ENCODE data around the gene OLFM1.

The OLFM1 gene

DNA sequence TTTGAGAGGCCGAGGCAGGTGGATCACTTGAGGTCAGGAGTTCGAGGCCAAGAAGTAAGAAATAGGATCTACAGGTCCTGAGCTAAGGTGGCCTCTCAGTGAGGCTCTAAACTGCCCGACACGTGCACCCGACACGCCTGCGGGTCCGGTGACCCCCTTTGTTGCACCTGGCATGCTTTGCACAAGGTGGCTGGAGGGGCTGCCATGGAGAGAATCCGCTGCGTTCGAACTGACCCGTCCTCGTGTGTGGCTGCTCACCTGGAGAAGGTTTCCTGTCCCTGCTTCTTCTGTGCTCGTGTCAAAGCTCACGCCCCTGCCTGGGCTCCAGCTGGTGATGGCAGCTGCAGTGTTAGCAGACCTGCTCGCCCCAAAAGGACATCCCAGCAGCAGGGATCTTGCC lies 5.7 kb upstream of the OLFM1 start:
- DNase-seq (ENCODE audit: low read depth) = no peak
- TF ChIP-seq, protein P1, sequence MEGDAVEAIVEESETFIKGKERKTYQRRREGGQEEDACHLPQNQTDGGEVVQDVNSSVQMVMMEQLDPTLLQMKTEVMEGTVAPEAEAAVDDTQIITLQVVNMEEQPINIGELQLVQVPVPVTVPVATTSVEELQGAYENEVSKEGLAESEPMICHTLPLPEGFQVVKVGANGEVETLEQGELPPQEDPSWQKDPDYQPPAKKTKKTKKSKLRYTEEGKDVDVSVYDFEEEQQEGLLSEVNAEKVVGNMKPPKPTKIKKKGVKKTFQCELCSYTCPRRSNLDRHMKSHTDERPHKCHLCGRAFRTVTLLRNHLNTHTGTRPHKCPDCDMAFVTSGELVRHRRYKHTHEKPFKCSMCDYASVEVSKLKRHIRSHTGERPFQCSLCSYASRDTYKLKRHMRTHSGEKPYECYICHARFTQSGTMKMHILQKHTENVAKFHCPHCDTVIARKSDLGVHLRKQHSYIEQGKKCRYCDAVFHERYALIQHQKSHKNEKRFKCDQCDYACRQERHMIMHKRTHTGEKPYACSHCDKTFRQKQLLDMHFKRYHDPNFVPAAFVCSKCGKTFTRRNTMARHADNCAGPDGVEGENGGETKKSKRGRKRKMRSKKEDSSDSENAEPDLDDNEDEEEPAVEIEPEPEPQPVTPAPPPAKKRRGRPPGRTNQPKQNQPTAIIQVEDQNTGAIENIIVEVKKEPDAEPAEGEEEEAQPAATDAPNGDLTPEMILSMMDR (conservative IDR thresholded peaks at IDR 0.05; ENCODE audit: low read depth, low read length) = no peak
- no peak overlapping the region for H3K4me3 ChIP-seq (ENCODE audit: low read depth, low read length)

DNA sequence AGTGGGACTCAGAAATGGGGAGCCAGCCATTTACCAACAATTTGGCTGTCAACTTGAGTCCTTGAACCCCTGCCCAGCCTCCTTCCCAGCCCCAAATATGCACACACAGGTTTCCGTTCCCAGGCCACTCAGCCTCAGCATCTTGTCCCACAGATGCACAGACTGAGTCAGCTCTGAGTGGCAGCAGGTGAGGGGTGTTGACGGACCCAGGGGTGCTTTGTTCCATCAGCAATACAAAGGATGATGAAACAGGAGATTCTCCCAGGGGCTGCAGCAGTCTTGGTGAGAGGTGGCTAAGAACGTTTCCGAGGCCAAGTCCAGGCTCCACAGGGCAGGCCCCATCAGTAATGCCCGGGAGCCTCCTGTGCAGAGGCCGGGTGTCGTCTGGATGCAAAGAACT lies 4.9 kb upstream of the OLFM1 start:
- no peak overlapping the region for H3K4me3 ChIP-seq (ENCODE audit: low read depth, low read length)
- TF ChIP-seq, protein P1 (conservative IDR thresholded peaks at IDR 0.05; ENCODE audit: low read depth, low read length) = no peak
- DNase-seq (ENCODE audit: low read depth) = no peak

DNA sequence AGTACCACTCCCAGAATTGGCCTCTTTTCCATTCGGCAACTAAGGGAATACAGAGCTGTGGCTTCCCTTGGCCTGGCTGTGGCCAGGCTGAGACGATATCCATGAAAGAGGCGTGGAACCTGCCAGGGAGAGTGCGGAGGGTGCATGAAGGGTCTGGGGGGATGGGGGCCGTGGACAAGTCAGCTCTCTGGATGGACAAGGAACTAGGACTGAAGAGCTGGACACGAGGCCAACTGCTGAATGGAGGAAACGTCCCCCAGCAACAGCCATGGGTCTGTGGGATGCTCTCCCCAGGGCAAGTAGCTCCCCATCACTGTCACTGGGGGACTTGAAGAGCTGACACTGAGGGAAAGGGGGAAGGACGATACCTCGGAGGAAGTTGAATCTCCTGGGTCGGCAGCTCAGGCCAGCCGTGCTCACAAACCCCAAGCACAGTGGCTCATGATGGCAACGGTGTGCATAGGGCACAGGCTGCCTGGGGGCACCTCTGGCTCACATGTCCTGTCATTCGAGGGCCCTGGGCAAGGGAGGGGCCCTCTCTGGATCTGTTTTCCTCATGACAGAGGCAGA lies 4.1 kb upstream of the OLFM1 start:
- no peak for DNase-seq (ENCODE audit: low read depth)
- TF ChIP-seq, protein P1 (conservative IDR thresholded peaks at IDR 0.05; ENCODE audit: low read depth, low read length) = no peak
- no peak overlapping the region for H3K4me3 ChIP-seq (ENCODE audit: low read depth, low read length)

DNA sequence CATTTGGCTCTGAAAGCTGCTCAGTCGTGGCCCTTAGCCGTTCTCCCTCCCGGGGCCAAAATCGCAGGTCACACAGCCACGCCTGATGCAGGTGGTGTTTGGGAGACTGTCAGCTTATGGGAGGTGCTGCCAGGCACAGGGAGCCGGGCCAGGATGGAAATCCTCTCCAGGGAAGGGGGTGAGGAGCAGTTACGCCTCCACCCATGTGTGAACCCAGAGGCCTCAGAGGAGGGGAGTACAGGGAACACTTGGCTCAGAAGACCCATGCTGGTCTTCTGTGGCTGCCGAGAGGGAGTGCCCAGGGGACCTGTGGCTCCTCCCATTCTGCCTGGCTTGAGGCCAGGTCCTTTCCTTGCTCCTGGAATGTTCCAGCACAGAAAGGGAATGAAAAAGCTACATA lies 3.6 kb upstream of the OLFM1 start:
- DNase-seq (ENCODE audit: low read depth) = no peak
- H3K4me3 ChIP-seq (ENCODE audit: low read depth, low read length) = no peak overlapping the region
- TF ChIP-seq, protein P1 (conservative IDR thresholded peaks at IDR 0.05; ENCODE audit: low read depth, low read length) = no peak

DNA sequence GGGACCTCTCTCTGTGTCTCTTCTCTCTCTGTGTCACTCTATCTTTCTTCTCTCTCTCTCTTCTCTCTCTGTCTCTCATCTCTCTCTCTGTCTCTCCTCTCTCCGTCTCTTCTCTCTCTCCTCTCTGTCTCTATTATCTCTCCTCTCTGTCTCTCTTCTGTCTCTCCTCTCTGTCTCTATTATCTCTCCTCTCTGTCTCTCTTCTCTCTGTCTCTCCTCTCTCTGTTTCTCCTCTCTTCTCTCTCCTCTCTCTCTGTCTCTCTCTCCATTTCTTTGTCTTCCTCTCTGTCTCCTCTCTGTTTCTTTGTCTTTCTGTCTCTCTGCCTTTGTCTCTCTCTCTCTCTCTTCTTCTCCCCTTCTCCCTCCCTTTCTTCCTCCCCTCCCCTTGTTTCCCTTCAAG lies 3.2 kb upstream of the OLFM1 start:
- DNase-seq (ENCODE audit: low read depth) = no peak
- TF ChIP-seq, protein P1 (conservative IDR thresholded peaks at IDR 0.05; ENCODE audit: low read depth, low read length) = no peak
- no peak overlapping the region for H3K4me3 ChIP-seq (ENCODE audit: low read depth, low read length)

DNA sequence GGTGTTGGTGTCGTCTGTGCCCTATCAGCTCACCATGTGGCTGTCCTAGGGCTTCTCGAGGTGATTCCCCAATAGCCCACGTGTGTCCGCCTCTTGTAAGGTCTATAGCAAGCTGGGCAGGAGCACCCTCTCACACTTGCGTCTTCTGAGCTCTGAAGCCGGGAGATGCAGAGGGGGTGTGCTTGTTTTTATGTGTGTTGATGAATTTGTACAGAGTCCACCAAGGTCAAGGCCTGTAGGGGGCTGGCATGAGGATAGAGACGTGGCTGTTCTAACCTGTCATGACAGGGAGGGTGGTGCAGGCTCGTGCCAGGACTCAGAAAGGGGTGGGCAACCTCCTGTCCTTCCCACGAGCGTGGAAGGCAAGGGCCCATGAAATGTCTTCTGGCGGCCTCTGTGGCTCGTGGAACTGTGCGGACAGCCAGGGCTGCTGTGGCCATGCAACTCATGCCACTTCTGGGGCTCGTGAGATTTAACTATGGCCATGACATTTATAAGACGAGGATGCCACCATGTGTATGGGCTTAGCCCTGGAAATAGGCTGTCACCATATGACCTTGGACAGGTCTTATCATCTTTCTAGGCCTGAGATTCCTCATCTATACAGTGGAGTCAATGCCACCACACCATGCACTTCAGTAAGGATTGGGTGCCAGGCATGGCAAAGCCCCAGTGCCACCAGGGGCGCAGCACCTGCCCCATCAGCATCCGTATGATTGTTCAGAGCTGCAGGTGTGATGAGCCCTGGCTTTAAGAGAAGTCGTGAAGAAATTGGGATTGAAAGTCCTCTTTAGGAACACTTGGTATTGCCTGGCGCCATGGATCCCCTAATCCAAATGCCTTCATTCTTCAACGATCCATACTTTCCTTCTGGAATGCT lies 2.3 kb upstream of the OLFM1 start:
- no peak for DNase-seq (ENCODE audit: low read depth)
- no peak overlapping the region for H3K4me3 ChIP-seq (ENCODE audit: low read depth, low read length)
- TF ChIP-seq, protein P1 (conservative IDR thresholded peaks at IDR 0.05; ENCODE audit: low read depth, low read length) = no peak
